Endometrium (tissue), 2 donors: Measurements from ENCODE around the gene TESK2.
"Not testable (repeated sequence)": the region's sequence is repeated elsewhere in the genome, so short reads cannot be mapped to it uniquely, and the experiment has no call there.

Experiments
- FAIRE-seq: peaks from 2 replicates; lab custom pipeline; 2012; peaks lifted over from hg19 to GRCh38; lab: Jason Lieb, UNC
- donor health status: control.
- donor health status: control.

The TESK2 gene

GRCh38 chr1:45375104-45376090 is 115.6 kb downstream of the TESK2 start:
- FAIRE-seq, result no peak

GRCh38 chr1:45373573-45373972 is 117.4 kb downstream of the TESK2 start:
- no peak for FAIRE-seq

GRCh38 chr1:45370575-45370974 is 120.4 kb downstream of the TESK2 start:
- FAIRE-seq, result no peak

- FAIRE-seq, result no peak
Observed at GRCh38 chr1:45365051-45365450, 125.9 kb downstream of the TESK2 start.

- no peak for FAIRE-seq
Observed at GRCh38 chr1:45364294-45364693, 126.7 kb downstream of the TESK2 start.

GRCh38 chr1:45360981-45361380 is 130.0 kb downstream of the TESK2 start:
- not testable (repeated sequence) for FAIRE-seq

- peak; percentile 81 for FAIRE-seq
Observed at GRCh38 chr1:45359882-45360513, 131.0 kb downstream of the TESK2 start.

GRCh38 chr1:45356186-45356585 is 134.8 kb downstream of the TESK2 start:
- FAIRE-seq, result no peak

GRCh38 chr1:45355683-45356082 is 135.3 kb downstream of the TESK2 start:
- FAIRE-seq, result no peak

- FAIRE-seq, result no peak
Observed at GRCh38 chr1:45354838-45355237, 136.1 kb downstream of the TESK2 start.

GRCh38 chr1:45353685-45354084 is 137.3 kb downstream of the TESK2 start:
- no peak for FAIRE-seq

- no peak for FAIRE-seq
Observed at GRCh38 chr1:45351508-45351907, 139.5 kb downstream of the TESK2 start.

GRCh38 chr1:45348966-45349677 is 141.8 kb downstream of the TESK2 start:
- no peak for FAIRE-seq

GRCh38 chr1:45348609-45348965 is 142.4 kb downstream of the TESK2 start:
- FAIRE-seq, result no peak

GRCh38 chr1:45348020-45348419 is 142.9 kb downstream of the TESK2 start:
- no peak for FAIRE-seq

- no peak for FAIRE-seq
Observed at GRCh38 chr1:45346473-45346872, 144.5 kb downstream of the TESK2 start.

- no peak for FAIRE-seq
Observed at GRCh38 chr1:45345014-45345413, 145.9 kb downstream of the TESK2 start.

- FAIRE-seq, result no peak
Observed at GRCh38 chr1:45344499-45344898, 146.5 kb downstream of the TESK2 start.

- no peak for FAIRE-seq
Observed at GRCh38 chr1:45340816-45341466, 150.0 kb downstream of the TESK2 start.

- peak; percentile 43 for FAIRE-seq
Observed at GRCh38 chr1:45339789-45340558, 151.0 kb downstream of the TESK2 start, which contains the start of the genes MUTYH and TOE1. TSS of gene MUTYH (minus strand) at chr1:45340440. CDS start at chr1:45334505, 5,935 bp downstream. TSS of gene TOE1 (plus strand) at chr1:45340170. CDS start at chr1:45340253, 83 bp downstream.

GRCh38 chr1:45337630-45338325 is 153.2 kb downstream of the TESK2 start:
- no peak for FAIRE-seq
